HEK293 (cell line): Measurements from ENCODE around the gene CCDC27.

Experiments used
- CTCF ChIA-PET: fragments of 350-600 bp; formaldehyde crosslinking; extraction: SDS; loops from one replicate; lab custom pipeline; 2021; ENCODE audit warnings: antibody characterized with exemption; lab: Yijun Ruan, JAX
- POLR2A ChIA-PET: fragments of 300-600 bp; formaldehyde crosslinking; extraction: SDS; loops from one replicate; lab custom pipeline; 2020; ENCODE audit warnings: antibody characterized with exemption, inconsistent platforms; lab: Yijun Ruan, JAX
- H3K27ac ChIP-seq: fragments of 200-500 bp; sonication (Bioruptor generic); 2 replicates; pipeline ENCODE4 v1.5.1; 2014; ENCODE audit warnings: low read depth, low read length, control low read depth, inconsistent platforms; ENCODE audit errors: extremely low read depth
- H3K36me3 ChIP-seq, 2 experiments: fragments of 200-500 bp in 1 of 2; sonication (Bioruptor generic) in 1 of 2; 1 replicate in 1 of 2; 2 replicates in 1 of 2; pipeline ENCODE4 v1.5.1; 2014 to 2017; ENCODE audit warnings: inconsistent platforms in 2 of 2, low read length in 2 of 2; ENCODE audit not compliant: control insufficient read depth in 2 of 2, insufficient read depth in 1 of 2
- H3K4me1 ChIP-seq: fragments of 200-500 bp; sonication (Bioruptor generic); 2 replicates; pipeline ENCODE4 v1.5.1; 2014; ENCODE audit warnings: mild to moderate bottlenecking, low read length, inconsistent platforms; ENCODE audit not compliant: control insufficient read depth, insufficient read depth
- H3K4me3 ChIP-seq: 2 replicates; pipeline ENCODE4 v1.5.1; 2011; ENCODE audit warnings: low read depth, mild to moderate bottlenecking, control low read depth, low read length, moderate library complexity
- H3K9me3 ChIP-seq: fragments of 200-500 bp; sonication (Bioruptor generic); 2 replicates; pipeline ENCODE4 v1.5.1; 2014; ENCODE audit warnings: low read depth, low read length, inconsistent platforms; ENCODE audit not compliant: control insufficient read depth, insufficient read depth
- EGR2 ChIP-seq: fragments of 450-650 bp; formaldehyde crosslinking; IDR thresholded peaks from 2 replicates; pipeline ENCODE4 v1.5.1; 2016; ENCODE audit warnings: low read depth, missing biosample characterization, missing genetic modification characterization
- FEZF1 ChIP-seq: fragments of 450-650 bp; formaldehyde crosslinking; IDR thresholded peaks from 2 replicates; pipeline ENCODE4 v1.5.1; 2016; ENCODE audit warnings: missing biosample characterization, missing genetic modification characterization
- GLI4 ChIP-seq: fragments of 450-650 bp; formaldehyde crosslinking; IDR thresholded peaks from 2 replicates; pipeline ENCODE4 v1.5.1; 2016; ENCODE audit warnings: missing biosample characterization, missing genetic modification characterization
- KLF7 ChIP-seq: fragments of 450-650 bp; formaldehyde crosslinking; IDR thresholded peaks from 2 replicates; pipeline ENCODE4 v1.5.1; 2016; ENCODE audit warnings: missing biosample characterization, missing genetic modification characterization, borderline replicate concordance
- SALL2 ChIP-seq: fragments of 450-650 bp; formaldehyde crosslinking; IDR thresholded peaks from 2 replicates; pipeline ENCODE4 v1.5.0; 2017; ENCODE audit warnings: missing biosample characterization, mild to moderate bottlenecking, missing genetic modification characterization, borderline replicate concordance
- ZNF146 ChIP-seq: fragments of 450-650 bp; formaldehyde crosslinking; IDR thresholded peaks from 2 replicates; pipeline ENCODE4 v1.5.1; 2016; ENCODE audit warnings: missing biosample characterization, missing genetic modification characterization
- ZNF174 ChIP-seq: fragments of 450-650 bp; formaldehyde crosslinking; IDR thresholded peaks from 2 replicates; pipeline ENCODE4 v1.5.0; 2017; ENCODE audit warnings: missing biosample characterization, mild to moderate bottlenecking, missing genetic modification characterization
- ZNF2 ChIP-seq: fragments of 450-650 bp; formaldehyde crosslinking; IDR thresholded peaks from 2 replicates; pipeline ENCODE4 v1.5.1; 2016; ENCODE audit warnings: missing biosample characterization, missing genetic modification characterization
- ZNF335 ChIP-seq: fragments of 450-650 bp; formaldehyde crosslinking; conservative IDR thresholded peaks from 2 replicates; pipeline ENCODE4 v1.5.1; 2016; ENCODE audit warnings: missing biosample characterization, missing genetic modification characterization
- ZNF433 ChIP-seq: fragments of 450-650 bp; formaldehyde crosslinking; IDR thresholded peaks from 2 replicates; pipeline ENCODE4 v1.5.1; 2016; ENCODE audit warnings: missing biosample characterization, missing genetic modification characterization, low read depth
- ZNF571 ChIP-seq: fragments of 450-650 bp; formaldehyde crosslinking; IDR thresholded peaks from 2 replicates; pipeline ENCODE4 v1.5.0; 2017; ENCODE audit warnings: missing biosample characterization, missing genetic modification characterization
- ZNF626 ChIP-seq: fragments of 450-650 bp; sonication (Bioruptor Pico); formaldehyde crosslinking; IDR thresholded peaks from 2 replicates; pipeline ENCODE4 v1.5.1; 2018; ENCODE audit warnings: missing biosample characterization, missing genetic modification characterization, inconsistent platforms
- ZNF629 ChIP-seq: fragments of 450-650 bp; formaldehyde crosslinking; IDR thresholded peaks from 2 replicates; pipeline ENCODE4 v1.5.1; 2017; ENCODE audit warnings: missing biosample characterization, missing genetic modification characterization
- ZNF670 ChIP-seq: fragments of 450-650 bp; formaldehyde crosslinking; IDR thresholded peaks from 2 replicates; pipeline ENCODE4 v1.5.1; 2016; ENCODE audit warnings: missing biosample characterization, missing genetic modification characterization, low read depth
- ZNF792 ChIP-seq: fragments of 450-650 bp; formaldehyde crosslinking; IDR thresholded peaks from 2 replicates; pipeline ENCODE4 v1.5.1; 2016; ENCODE audit warnings: missing biosample characterization, missing genetic modification characterization
- TF ChIP-seq, protein P1 (sequence below): sonication (generic); formaldehyde crosslinking; IDR thresholded peaks from 2 replicates; pipeline ENCODE4 v1.8.1; 2022; ENCODE audit warnings: mild to moderate bottlenecking, moderate library complexity, missing genetic modification reagents
- TF ChIP-seq, protein P2 (sequence below): fragments of 450-650 bp; formaldehyde crosslinking; IDR thresholded peaks from 2 replicates; pipeline ENCODE4 v1.5.1; 2016; ENCODE audit warnings: missing biosample characterization, missing genetic modification characterization
- TF ChIP-seq, protein P3 (sequence below): IDR thresholded peaks from 2 replicates; pipeline ENCODE4 v1.6.1; 2011; ENCODE audit warnings: mild to moderate bottlenecking, low read depth, low read length, borderline replicate concordance

The CCDC27 gene

DNA sequence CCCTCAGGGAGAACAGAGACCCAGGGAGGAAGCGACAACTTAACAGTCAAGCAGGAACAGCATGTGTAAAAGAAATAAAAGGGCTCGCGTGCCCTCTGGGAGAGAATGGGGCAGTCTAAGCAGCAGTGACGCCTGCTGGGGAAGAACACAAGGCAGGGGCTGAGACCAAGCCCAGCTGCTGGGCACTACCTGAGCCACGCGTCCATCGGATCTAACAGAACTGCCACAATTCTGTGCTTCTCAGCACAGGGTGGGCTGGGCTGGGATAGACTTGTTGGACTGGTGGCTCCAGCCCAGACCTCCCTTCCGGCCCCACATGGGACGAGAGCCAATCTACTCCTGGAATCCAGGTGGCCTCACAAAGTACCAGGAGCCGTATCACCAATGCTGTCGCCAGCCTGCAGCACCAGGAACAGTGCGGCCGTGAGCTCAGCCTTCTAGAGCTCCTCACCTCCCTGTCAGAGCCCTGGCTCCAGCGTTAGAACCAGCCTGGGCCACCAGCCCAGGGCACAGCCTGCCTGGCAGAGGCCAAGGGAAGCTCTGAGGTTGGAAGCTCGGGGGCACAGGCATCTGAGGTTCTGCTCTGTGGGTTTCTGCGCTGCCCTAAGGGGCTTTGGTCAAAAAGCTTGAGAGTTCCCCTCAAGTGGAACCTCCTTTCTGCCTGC is 36.6 kb downstream of the CCDC27 start:
- TF ChIP-seq ZNF2 (tag by site-specific recombination) (no peak), ZNF433 (no peak), ZNF174 (no peak), ZNF670 (tag by site-specific recombination) (no peak), ZNF146 (no peak), ZNF571 (no peak), FEZF1 (no peak)
- TF ChIP-seq, protein P1, sequence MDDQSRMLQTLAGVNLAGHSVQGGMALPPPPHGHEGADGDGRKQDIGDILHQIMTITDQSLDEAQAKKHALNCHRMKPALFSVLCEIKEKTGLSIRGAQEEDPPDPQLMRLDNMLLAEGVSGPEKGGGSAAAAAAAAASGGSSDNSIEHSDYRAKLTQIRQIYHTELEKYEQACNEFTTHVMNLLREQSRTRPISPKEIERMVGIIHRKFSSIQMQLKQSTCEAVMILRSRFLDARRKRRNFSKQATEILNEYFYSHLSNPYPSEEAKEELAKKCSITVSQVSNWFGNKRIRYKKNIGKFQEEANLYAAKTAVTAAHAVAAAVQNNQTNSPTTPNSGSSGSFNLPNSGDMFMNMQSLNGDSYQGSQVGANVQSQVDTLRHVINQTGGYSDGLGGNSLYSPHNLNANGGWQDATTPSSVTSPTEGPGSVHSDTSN (CRISPR knock-in tag): no peak
- TF ChIP-seq, all 188 proteins: peak for 0
- no peak overlapping the region for H3K27ac ChIP-seq
- CTCF ChIA-PET: no interaction called here
- peaks cover 20 to 92% of the 10 kb centered on the region in 2 experiments; a peak in 2 of 3 replicates for H3K36me3 ChIP-seq
- no peaks in the 10 kb centered on the region for H3K9me3 ChIP-seq
- no peak overlapping the region for H3K4me3 ChIP-seq
- H3K4me1 ChIP-seq: no peaks in the 10 kb centered on the region
- POLR2A ChIA-PET: no interaction called here

DNA sequence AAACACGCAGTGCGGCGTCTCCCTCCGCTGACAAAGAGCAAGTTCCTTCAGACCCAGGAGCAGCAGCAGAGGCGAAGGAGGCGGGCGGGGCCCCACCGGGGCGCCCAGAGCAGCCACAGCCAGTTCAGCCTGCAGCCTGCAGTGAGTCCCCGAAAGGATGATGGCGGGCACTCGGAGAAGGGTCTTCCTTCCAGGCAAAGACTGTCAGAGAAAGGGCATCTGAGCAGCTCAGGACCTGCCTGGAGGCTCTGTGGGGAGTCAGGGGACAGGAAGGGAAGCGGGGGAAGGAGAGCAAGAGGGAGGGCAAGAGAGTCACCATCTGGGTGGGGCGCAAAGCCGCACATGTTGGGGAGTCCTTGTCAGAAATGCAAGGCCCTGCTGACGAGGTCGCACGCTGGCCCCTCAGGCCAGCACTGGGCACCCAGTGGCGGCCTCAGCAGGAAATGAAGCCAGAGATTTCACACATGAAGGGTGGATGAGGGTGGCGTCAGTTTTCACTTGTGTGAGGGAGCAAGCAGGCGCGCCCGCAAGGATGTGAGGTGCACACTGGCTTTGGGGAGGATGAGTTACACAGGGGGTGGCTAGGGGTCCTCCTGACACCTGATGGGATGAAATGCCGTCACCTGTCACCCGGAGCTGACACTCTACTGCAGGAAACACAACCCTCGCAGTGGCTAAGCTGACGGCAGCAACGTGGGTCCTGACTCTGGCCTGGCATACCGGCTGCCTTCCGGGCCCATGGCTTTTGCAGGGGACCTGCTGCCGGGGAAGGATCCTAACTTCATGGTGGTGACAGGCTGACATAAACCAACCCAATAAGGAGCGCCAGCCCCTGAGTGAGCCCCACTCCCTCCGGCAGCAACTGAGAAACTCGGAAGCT is 37.4 kb downstream of the CCDC27 start:
- TF ChIP-seq GLI4 (no peak), EGR2 (tag by site-specific recombination) (no peak), ZNF626 (tag by site-specific recombination) (no peak), ZNF433 (no peak), KLF7 (no peak), ZNF792 (tag by site-specific recombination) (no peak), ZNF629 (tag by site-specific recombination) (no peak), ZNF335 (tag by site-specific recombination) (no peak)
- TF ChIP-seq, protein P2, sequence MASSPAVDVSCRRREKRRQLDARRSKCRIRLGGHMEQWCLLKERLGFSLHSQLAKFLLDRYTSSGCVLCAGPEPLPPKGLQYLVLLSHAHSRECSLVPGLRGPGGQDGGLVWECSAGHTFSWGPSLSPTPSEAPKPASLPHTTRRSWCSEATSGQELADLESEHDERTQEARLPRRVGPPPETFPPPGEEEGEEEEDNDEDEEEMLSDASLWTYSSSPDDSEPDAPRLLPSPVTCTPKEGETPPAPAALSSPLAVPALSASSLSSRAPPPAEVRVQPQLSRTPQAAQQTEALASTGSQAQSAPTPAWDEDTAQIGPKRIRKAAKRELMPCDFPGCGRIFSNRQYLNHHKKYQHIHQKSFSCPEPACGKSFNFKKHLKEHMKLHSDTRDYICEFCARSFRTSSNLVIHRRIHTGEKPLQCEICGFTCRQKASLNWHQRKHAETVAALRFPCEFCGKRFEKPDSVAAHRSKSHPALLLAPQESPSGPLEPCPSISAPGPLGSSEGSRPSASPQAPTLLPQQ (tag by site-specific recombination): no peak
- TF ChIP-seq, protein P3, sequence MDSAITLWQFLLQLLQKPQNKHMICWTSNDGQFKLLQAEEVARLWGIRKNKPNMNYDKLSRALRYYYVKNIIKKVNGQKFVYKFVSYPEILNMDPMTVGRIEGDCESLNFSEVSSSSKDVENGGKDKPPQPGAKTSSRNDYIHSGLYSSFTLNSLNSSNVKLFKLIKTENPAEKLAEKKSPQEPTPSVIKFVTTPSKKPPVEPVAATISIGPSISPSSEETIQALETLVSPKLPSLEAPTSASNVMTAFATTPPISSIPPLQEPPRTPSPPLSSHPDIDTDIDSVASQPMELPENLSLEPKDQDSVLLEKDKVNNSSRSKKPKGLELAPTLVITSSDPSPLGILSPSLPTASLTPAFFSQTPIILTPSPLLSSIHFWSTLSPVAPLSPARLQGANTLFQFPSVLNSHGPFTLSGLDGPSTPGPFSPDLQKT: no peak
- TF ChIP-seq, all 188 proteins: peak for 0
- POLR2A ChIA-PET: no interaction called here
- no peaks in the 10 kb centered on the region for H3K9me3 ChIP-seq
- no peak overlapping the region for H3K27ac ChIP-seq
- H3K36me3 ChIP-seq: peaks cover 16 to 89% of the 10 kb centered on the region in 2 experiments; a peak in 2 of 3 replicates
- no peaks in the 10 kb centered on the region; the same call in 1 of the 2 replicates for H3K4me1 ChIP-seq
- CTCF ChIA-PET: no interaction called here
- no peak overlapping the region for H3K4me3 ChIP-seq

DNA sequence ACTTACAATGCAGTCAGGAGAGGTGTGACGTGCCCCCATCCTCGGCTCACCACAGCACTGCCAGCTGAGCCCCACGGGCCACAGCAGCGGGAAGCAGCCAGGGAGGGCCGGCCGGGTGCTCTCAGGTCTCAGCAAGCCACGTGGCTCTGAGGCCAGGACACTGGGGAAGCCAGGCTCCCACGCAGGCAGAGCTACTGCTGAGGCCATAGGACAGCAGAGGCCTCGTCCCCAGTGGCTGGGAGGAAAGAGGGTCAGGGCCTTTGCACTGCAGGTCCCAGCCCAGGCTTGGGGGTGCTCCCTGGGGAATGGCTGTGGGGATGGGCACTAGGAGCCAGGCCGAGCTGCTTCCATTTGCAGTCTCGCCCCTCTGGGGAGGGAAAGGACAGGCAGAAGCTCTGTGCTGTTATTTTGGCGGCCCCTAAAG is 38.3 kb downstream of the CCDC27 start:
- peaks cover 3% of the 10 kb centered on the region; the same call in 1 of the 2 replicates for H3K4me1 ChIP-seq
- ChIA-PET POLR2A (no interaction called here), CTCF (interaction anchor here (0.5 kb wide), 1 partner anchor 337 kb away, joined by 4 read pairs; no protein-coding TSS in a partner anchor)
- H3K27ac ChIP-seq: no peak overlapping the region
- H3K4me3 ChIP-seq: no peak overlapping the region
- H3K9me3 ChIP-seq: no peaks in the 10 kb centered on the region
- TF ChIP-seq SALL2 (tag by site-specific recombination): no peak
- TF ChIP-seq, all 188 proteins: peak for 0
- H3K36me3 ChIP-seq: peaks cover 15 to 80% of the 10 kb centered on the region in 2 experiments; a peak in 2 of 3 replicates
